ENCODE measurements around the gene EIF2D.
A peak's percentile ranks its signal among the peaks of the same experiment; 100 is the strongest.

Gene EIF2D

GRCh38 chr1:206612129-206612876 lies at the start of gene EIF2D:
Gene EIF2D, minus strand, starts transcription at chr1:206612465. Its CDS starts 123 bp downstream, at chr1:206612342.
- peak within 1 kb of the TSS; percentile 93 for H3K4me3 ChIP-seq (ENCODE audit: low read length)
- peak; percentile 68 for TF ChIP-seq CTCF (conservative IDR thresholded peaks at IDR 0.05; ENCODE audit: low read length)
- peak; percentile 89 for DNase-seq (ENCODE audit: low read depth)

- H3K4me3 ChIP-seq (ENCODE audit: low read length) = no peak overlapping the region
- TF ChIP-seq CTCF (conservative IDR thresholded peaks at IDR 0.05; ENCODE audit: low read length) = no peak
- DNase-seq (ENCODE audit: low read depth) = no peak
Observed at GRCh38 chr1:206661161-206661820, 49.0 kb upstream of the EIF2D start.

- no peak for DNase-seq (ENCODE audit: low read depth)
- no peak overlapping the region for H3K4me3 ChIP-seq (ENCODE audit: low read length)
- TF ChIP-seq CTCF (conservative IDR thresholded peaks at IDR 0.05; ENCODE audit: low read length) = no peak
Observed at GRCh38 chr1:206660136-206660535, 47.9 kb upstream of the EIF2D start.

GRCh38 chr1:206658981-206659273 lies 46.7 kb upstream of the EIF2D start:
- no peak for DNase-seq (ENCODE audit: low read depth)
- H3K4me3 ChIP-seq (ENCODE audit: low read length) = no peak overlapping the region
- TF ChIP-seq CTCF (conservative IDR thresholded peaks at IDR 0.05; ENCODE audit: low read length) = no peak

- no peak overlapping the region for H3K4me3 ChIP-seq (ENCODE audit: low read length)
- DNase-seq (ENCODE audit: low read depth) = no peak
- peak; percentile 67 for TF ChIP-seq CTCF (conservative IDR thresholded peaks at IDR 0.05; ENCODE audit: low read length)
Observed at GRCh38 chr1:206658264-206658980, 46.2 kb upstream of the EIF2D start.

- no peak for TF ChIP-seq CTCF (conservative IDR thresholded peaks at IDR 0.05; ENCODE audit: low read length)
- H3K4me3 ChIP-seq (ENCODE audit: low read length) = no peak overlapping the region
- DNase-seq (ENCODE audit: low read depth) = no peak
Observed at GRCh38 chr1:206657751-206658150, 45.5 kb upstream of the EIF2D start.

Data from AG10803 (cell line).